SK-N-SH treated with all-trans-retinoic acid at 6 μM for 48 hours (cell line): Measurements from ENCODE around the gene RBM39.

Experiments used
- ATAC-seq: fragments of 200-7000 bp; cut with Tn5 transposase; 3 replicates; pipeline ENCODE4 v1.9.1; 2020; ENCODE audit warnings: mild to moderate bottlenecking, moderate library complexity
- ARNTL ChIP-seq: fragments of 450-650 bp; formaldehyde crosslinking; IDR thresholded peaks from 2 replicates; pipeline ENCODE4 v1.5.0; 2020; ENCODE audit warnings: low read depth, mild to moderate bottlenecking, moderate library complexity, borderline replicate concordance
- BACH2 ChIP-seq: fragments of 250-450 bp; sonication (Bioruptor Pico); IDR thresholded peaks from 2 replicates; pipeline ENCODE4 v1.9.0; 2021; ENCODE audit warnings: mild to moderate bottlenecking, borderline replicate concordance
- CREB5 ChIP-seq: fragments of 250-450 bp; sonication (Bioruptor Pico); IDR thresholded peaks from 2 replicates; pipeline ENCODE4 v1.5.1; 2020; ENCODE audit warnings: low read depth, mild to moderate bottlenecking, moderate library complexity
- CSDC2 ChIP-seq: fragments of 250-450 bp; sonication (Bioruptor Pico); IDR thresholded peaks from 2 replicates; pipeline ENCODE4 v1.5.0; 2020; ENCODE audit warnings: mild to moderate bottlenecking, moderate library complexity
- CSRNP3 ChIP-seq: fragments of 250-450 bp; sonication (Bioruptor Pico); IDR thresholded peaks from 2 replicates; pipeline ENCODE4 v1.5.1; 2021; ENCODE audit warnings: mild to moderate bottlenecking, moderate library complexity
- ESRRG ChIP-seq: fragments of 250-450 bp; sonication (Bioruptor Pico); IDR thresholded peaks from 2 replicates; pipeline ENCODE4 v1.6.1; 2021; ENCODE audit warnings: mild to moderate bottlenecking
- GLIS3 ChIP-seq: fragments of 250-450 bp; sonication (Bioruptor Pico); IDR thresholded peaks from 2 replicates; pipeline ENCODE4 v1.5.0; 2020; ENCODE audit warnings: mild to moderate bottlenecking, moderate library complexity
- ISL1 ChIP-seq: fragments of 250-450 bp; sonication (Bioruptor Pico); IDR thresholded peaks from 2 replicates; pipeline ENCODE4 v2.1.2; 2022; ENCODE audit warnings: mild to moderate bottlenecking, moderate library complexity
- OSR1 ChIP-seq: fragments of 250-450 bp; sonication (Bioruptor Pico); IDR thresholded peaks from 2 replicates; pipeline ENCODE4 v1.8.0; 2022; ENCODE audit warnings: moderate library complexity, mild to moderate bottlenecking, inconsistent platforms
- PATZ1 ChIP-seq: fragments of 250-450 bp; sonication (Bioruptor Pico); IDR thresholded peaks from 2 replicates; pipeline ENCODE4 v1.8.0; 2020; ENCODE audit warnings: mild to moderate bottlenecking, moderate library complexity, borderline replicate concordance
- POU6F1 ChIP-seq: fragments of 250-450 bp; sonication (Bioruptor Pico); IDR thresholded peaks from 2 replicates; pipeline ENCODE4 v1.8.0; 2021; ENCODE audit warnings: low read depth, mild to moderate bottlenecking, moderate library complexity, borderline replicate concordance
- PPARA ChIP-seq: fragments of 250-450 bp; sonication (Bioruptor Pico); IDR thresholded peaks from 2 replicates; pipeline ENCODE4 v1.5.0; 2020; ENCODE audit warnings: mild to moderate bottlenecking, borderline replicate concordance
- RARB ChIP-seq: fragments of 250-450 bp; sonication (Bioruptor Pico); IDR thresholded peaks from 2 replicates; pipeline ENCODE4 v1.8.0; 2021; ENCODE audit warnings: mild to moderate bottlenecking, moderate library complexity
- SNAI2 ChIP-seq: fragments of 250-450 bp; sonication (Bioruptor Pico); IDR thresholded peaks from 2 replicates; pipeline ENCODE4 v1.5.0; 2020; ENCODE audit warnings: mild to moderate bottlenecking, moderate library complexity
- TCF4 ChIP-seq: fragments of 250-450 bp; sonication (Bioruptor Pico); IDR thresholded peaks from 2 replicates; pipeline ENCODE4 v1.8.0; 2021; ENCODE audit warnings: mild to moderate bottlenecking, moderate library complexity, borderline replicate concordance
- TOX ChIP-seq: fragments of 250-450 bp; sonication (Bioruptor Pico); IDR thresholded peaks from 2 replicates; pipeline ENCODE4 v1.8.0; 2021; ENCODE audit warnings: mild to moderate bottlenecking, moderate library complexity, borderline replicate concordance
- TSHZ2 ChIP-seq: fragments of 250-450 bp; sonication (Bioruptor Pico); IDR thresholded peaks from 2 replicates; pipeline ENCODE4 v1.5.0; 2020; ENCODE audit warnings: mild to moderate bottlenecking, moderate library complexity
- ZC3H10 ChIP-seq: fragments of 250-450 bp; sonication (Bioruptor Pico); IDR thresholded peaks from 2 replicates; pipeline ENCODE4 v1.5.1; 2021; ENCODE audit warnings: mild to moderate bottlenecking, moderate library complexity
- ZFP3 ChIP-seq: fragments of 250-450 bp; sonication (Bioruptor Pico); IDR thresholded peaks from 2 replicates; pipeline ENCODE4 v1.5.0; 2020; ENCODE audit warnings: mild to moderate bottlenecking, moderate library complexity
- ZFP30 ChIP-seq: fragments of 450-650 bp; formaldehyde crosslinking; IDR thresholded peaks from 2 replicates; pipeline ENCODE4 v1.5.0; 2022; ENCODE audit warnings: mild to moderate bottlenecking, moderate library complexity
- ZNF565 ChIP-seq: fragments of 450-650 bp; formaldehyde crosslinking; conservative IDR thresholded peaks from 2 replicates; pipeline ENCODE4 v1.5.0; 2020; ENCODE audit warnings: low read depth, mild to moderate bottlenecking, moderate library complexity
- ZNF70 ChIP-seq: fragments of 450-650 bp; formaldehyde crosslinking; IDR thresholded peaks from 2 replicates; pipeline ENCODE4 v1.5.0; 2020; ENCODE audit warnings: mild to moderate bottlenecking, moderate library complexity

RBM39 gene

GRCh38 chr20:35773154-35773751, 31.2 kb upstream of the RBM39 start (continued):
- no peak for TF ChIP-seq PATZ1 (CRISPR knock-in tag)
- TF ChIP-seq, all 23 proteins: peak for 0

GRCh38 chr20:35772563-35773058, 30.6 kb upstream of the RBM39 start:
- no peak for ATAC-seq
- TF ChIP-seq ZNF70 (CRISPR knock-in tag), result no peak
- no peak for TF ChIP-seq ZNF565
- no peak for TF ChIP-seq BACH2 (CRISPR knock-in tag)
- TF ChIP-seq SNAI2, result no peak
- TF ChIP-seq CSDC2 (CRISPR knock-in tag), result no peak

- ATAC-seq, result peak; percentile 92
- TF ChIP-seq ZFP3 (CRISPR knock-in tag) (no peak), ZC3H10 (0 out of 2 replicates have a peak, but pooled peaks have one; percentile 26), ISL1 (CRISPR knock-in tag) (no peak), PPARA (CRISPR knock-in tag) (no peak)
- TF ChIP-seq, all 23 proteins: peak for 1
Observed at GRCh38 chr20:35771689-35772562, 29.9 kb upstream of the RBM39 start, which contains the start of gene PHF20. PHF20 (plus strand) TSS chr20:35772015; CDS start chr20:35801523, 29,508 bp downstream.

GRCh38 chr20:35771367-35771688, 29.3 kb upstream of the RBM39 start:
- ATAC-seq, result no peak
- TF ChIP-seq PATZ1 (CRISPR knock-in tag) (no peak), TOX (no peak), PPARA (CRISPR knock-in tag) (no peak), TSHZ2 (no peak), ARNTL (CRISPR knock-in tag) (no peak), POU6F1 (CRISPR knock-in tag) (no peak), RARB (CRISPR knock-in tag) (no peak), ZFP30 (CRISPR knock-in tag) (no peak), ISL1 (CRISPR knock-in tag) (no peak), OSR1 (CRISPR knock-in tag) (no peak), ZFP3 (CRISPR knock-in tag) (no peak), ZNF70 (CRISPR knock-in tag) (no peak), ZC3H10 (no peak), ESRRG (no peak), CSRNP3 (CRISPR knock-in tag) (no peak), BACH2 (CRISPR knock-in tag) (no peak), TCF4 (CRISPR knock-in tag) (no peak), CSDC2 (CRISPR knock-in tag) (no peak), CREB5 (CRISPR knock-in tag) (no peak), GLIS3 (CRISPR knock-in tag) (no peak)
- TF ChIP-seq, all 23 proteins: peak for 0
